ENCODE data around the gene PANK3.

GRCh38 chr5:168579488-168580226 is 489 bp upstream of the PANK3 start:
- TF ChIP-seq HDAC6 (IDR thresholded peaks at IDR 0.05; ENCODE audit: unreplicated experiment) (no peak), HDGF (IDR thresholded peaks at IDR 0.05) (peak; percentile 89), CEBPZ (IDR thresholded peaks at IDR 0.05; ENCODE audit: low read depth, low read length) (no peak), ESRRA (IDR thresholded peaks at IDR 0.05; ENCODE audit: low read length) (no peak), CTCF (IDR thresholded peaks at IDR 0.05 in 2 of 3, conservative IDR thresholded peaks at IDR 0.05 in 1 of 3; ENCODE audit: control insufficient read depth in 2 of 3, extremely low read depth in 1 of 3, insufficient read depth in 1 of 3, low read depth in 3 of 3, low read length in 3 of 3) (no peak)
